Smooth muscle cell (in vitro differentiated cells): ENCODE results near the gene PMFBP1. TPM values are rescaled to one million over a fixed set of nuclear protein-coding genes. Genes with fewer than 3 reads are reported as not detected.
A peak's percentile ranks its signal among the peaks of the same experiment; 100 is the strongest.

Experiments
- DNase-seq: peaks from one replicate; lab custom pipeline; 2025; ENCODE audit not compliant: unreplicated experiment; lab: John Stamatoyannopoulos, UW
- H2AFZ ChIP-seq: fragments of 200-600 bp; sonication (generic); 2 replicates; pipeline ENCODE4 v1.6.0; 2016; ENCODE audit warnings: antibody characterized with exemption, low read depth, mild to moderate bottlenecking
- H3F3A ChIP-seq: fragments of 200-600 bp; sonication (generic); 2 replicates; pipeline ENCODE4 v1.6.0; 2017; ENCODE audit warnings: antibody characterized with exemption, low read depth
- H3K27ac ChIP-seq: fragments of 200-600 bp; sonication (generic); 2 replicates; pipeline ENCODE4 v1.5.1; 2016; ENCODE audit warnings: low read depth, mild to moderate bottlenecking
- H3K27me3 ChIP-seq: fragments of 200-600 bp; sonication (generic); 2 replicates; pipeline ENCODE4 v1.6.1; 2016; ENCODE audit warnings: low read depth, mild to moderate bottlenecking
- H3K36me3 ChIP-seq: fragments of 200-600 bp; sonication (generic); 2 replicates; pipeline ENCODE4 v1.5.1; 2016; ENCODE audit warnings: low read depth
- H3K4me1 ChIP-seq: fragments of 200-600 bp; sonication (generic); 2 replicates; pipeline ENCODE4 v1.5.1; 2016; ENCODE audit warnings: low read depth
- H3K4me2 ChIP-seq: fragments of 200-600 bp; sonication (generic); 2 replicates; pipeline ENCODE4 v1.6.0; 2016; ENCODE audit warnings: mild to moderate bottlenecking
- H3K4me3 ChIP-seq: fragments of 200-600 bp; sonication (generic); 2 replicates; pipeline ENCODE4 v1.5.1; 2016; ENCODE audit warnings: mild to moderate bottlenecking
- H3K79me2 ChIP-seq: fragments of 200-600 bp; sonication (generic); 2 replicates; pipeline ENCODE4 v1.6.0; 2016; ENCODE audit warnings: low read depth, mild to moderate bottlenecking
- H3K9ac ChIP-seq: fragments of 200-600 bp; sonication (generic); 2 replicates; pipeline ENCODE4 v1.6.0; 2016; ENCODE audit warnings: low read depth
- H3K9me3 ChIP-seq: fragments of 200-600 bp; sonication (generic); replicated peaks from 2 replicates; pipeline ENCODE4 v1.5.1; 2016; ENCODE audit warnings: low read depth
- H4K20me1 ChIP-seq: fragments of 200-600 bp; sonication (generic); 2 replicates; pipeline ENCODE4 v1.6.0; 2016; ENCODE audit warnings: low read depth
- CTCF ChIP-seq: fragments of 200-600 bp; sonication (generic); IDR thresholded peaks from 2 replicates; pipeline ENCODE4 v1.5.1; 2017; ENCODE audit warnings: borderline replicate concordance, mild to moderate bottlenecking, antibody characterized with exemption; ENCODE audit not compliant: insufficient read depth, poor library complexity, severe bottlenecking
- WGBS: methylation state at CpG from one replicate; pipeline ENCODE4 v1.1.7; 2016; ENCODE audit warnings: low lambda C conversion rate; 5-methylcytosine and 5-hydroxymethylcytosine counted together
- polyA plus RNA-seq: library from polyadenylated mRNA; unstranded; fragments of >200 nt; fragmentation: Nextera tagmentation; extraction: Ambion mirVana; gene quantifications from 2 replicates; pipeline ENCODE4 v1.2.1, GENCODE V29; 2016
- total RNA-seq: library from RNA; depleted of rRNA; stranded (reverse); fragments of >200 nt; gene quantifications from 2 replicates; pipeline ENCODE4 v1.2.3, GENCODE V29; 2014

Gene PMFBP1
- total and polyA plus RNA-seq, 2 experiments from 2014 or later = 0.31 to 0.80 TPM

DNA sequence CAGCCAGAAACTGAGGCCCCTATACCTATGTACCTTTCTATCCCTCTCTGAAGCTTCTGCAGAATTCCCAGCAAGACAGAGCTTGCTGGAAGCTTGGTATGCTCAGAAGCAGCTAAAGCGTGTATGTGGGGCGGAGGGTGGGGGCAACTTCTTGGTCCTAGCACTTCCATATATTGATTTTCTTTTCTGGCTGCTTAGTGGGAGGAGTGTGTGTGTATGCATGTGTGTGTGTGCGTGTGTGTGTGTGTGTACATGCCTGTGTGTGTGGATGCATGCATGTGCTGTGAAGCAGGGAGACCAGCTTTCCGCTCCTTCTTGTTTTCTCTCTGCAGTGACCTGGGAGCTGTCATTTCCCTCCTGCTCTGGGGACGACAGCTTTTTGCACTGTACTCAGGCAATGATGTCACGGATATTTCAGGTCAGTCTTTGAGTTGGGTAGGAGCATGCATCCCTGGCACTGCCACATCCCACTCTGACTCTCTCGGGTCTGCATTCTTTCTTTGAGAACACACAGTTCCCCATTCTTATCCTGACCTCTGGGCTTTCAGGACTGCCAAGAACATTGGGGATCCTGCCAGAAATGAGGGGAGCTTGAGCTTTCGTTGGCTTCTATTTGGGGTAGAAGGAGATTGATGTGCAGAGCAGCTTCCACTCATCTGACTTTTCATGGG is 98.3 kb downstream of the PMFBP1 start:
- Histone ChIP-seq H3K9ac (no peak overlapping the region), H2AFZ (no peak overlapping the region)

DNA sequence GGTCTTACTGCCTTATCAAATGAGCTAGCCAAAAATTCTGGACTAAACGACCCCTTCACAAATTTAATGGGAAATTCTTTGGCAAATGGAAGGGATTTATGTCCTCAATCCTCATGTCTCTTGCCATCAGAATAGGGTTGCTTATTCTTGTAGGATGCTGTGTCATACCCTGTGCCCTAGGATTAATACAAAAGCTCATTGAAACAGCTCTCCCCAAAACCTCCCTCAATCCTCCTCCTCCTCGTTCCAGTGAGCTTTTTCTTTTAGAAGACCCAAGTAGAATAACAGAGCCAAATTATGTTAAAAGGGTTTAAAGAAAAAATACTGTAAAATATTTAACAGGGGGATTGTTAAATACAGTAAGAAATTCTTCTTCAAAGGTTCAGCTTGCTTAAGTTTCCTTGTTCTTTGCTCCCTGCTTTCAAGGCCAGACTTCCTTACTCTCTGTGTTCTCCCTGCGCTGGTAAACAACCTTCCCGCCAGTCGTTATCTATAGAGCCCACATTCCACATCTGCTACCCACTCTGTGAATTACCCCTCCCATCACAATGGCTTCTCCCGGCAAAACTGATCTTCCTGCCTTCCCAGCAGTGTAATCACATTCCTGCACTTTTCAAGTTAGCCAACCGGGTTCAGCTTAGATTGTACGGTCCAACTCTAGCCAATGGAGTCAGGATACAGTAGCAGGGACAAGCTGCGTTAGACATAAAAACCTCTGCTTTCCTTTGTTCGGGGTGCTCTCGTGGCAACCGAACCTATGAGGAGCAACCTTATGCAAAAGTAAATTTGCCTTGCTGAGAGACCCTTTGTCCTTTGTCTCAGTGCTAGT is 99.2 kb downstream of the PMFBP1 start:
- H3K36me3 ChIP-seq = no peaks in the 10 kb centered on the region
- H3K79me2 ChIP-seq = no peaks in the 10 kb centered on the region
- no peak for TF ChIP-seq CTCF
- no peaks in the 10 kb centered on the region for H3K27me3 ChIP-seq
- no peak overlapping the region for H3K9ac ChIP-seq
- H3K9me3 ChIP-seq = no peaks in the 10 kb centered on the region
- H2AFZ ChIP-seq = peak overlapping the region; percentile 86
- H3K4me2 ChIP-seq = peak overlapping the region; percentile 61
- DNase-seq = no peak
- 40% methylated on average over 12 of the region's 12 CpGs for WGBS
- H3K4me1 ChIP-seq = peaks cover 9% of the 10 kb centered on the region
- no peaks in the 10 kb centered on the region for H4K20me1 ChIP-seq
- H3F3A ChIP-seq = no peaks in the 10 kb centered on the region
- H3K27ac ChIP-seq = peak overlapping the region; percentile 4
- peak overlapping the region; percentile 31 for H3K4me3 ChIP-seq

More for the DNA sequence above, 98.3 kb downstream of the PMFBP1 start:
- TF ChIP-seq CTCF = no peak
- no peak for DNase-seq
- Histone ChIP-seq H3K4me2 (no peak overlapping the region), H3F3A (no peaks in the 10 kb centered on the region), H3K4me3 (no peak overlapping the region), H3K9me3 (no peaks in the 10 kb centered on the region), H3K4me1 (peaks cover 9% of the 10 kb centered on the region), H3K36me3 (no peaks in the 10 kb centered on the region), H3K79me2 (no peaks in the 10 kb centered on the region), H3K27ac (no peak overlapping the region), H4K20me1 (no peaks in the 10 kb centered on the region), H3K27me3 (no peaks in the 10 kb centered on the region)
- 91% methylated on average over 8 of the region's 8 CpGs for WGBS

Other genes starting within 250 kb of the PMFBP1 start
- 0.09 TPM in 1 of 2 replicates, not detected in the other for gene PKD1L3, start 171.8 kb downstream of the PMFBP1 start, total RNA-seq
- gene PKD1L3, start 171.8 kb downstream of the PMFBP1 start, polyA plus RNA-seq = 0.09 TPM in 1 of 2 replicates, not detected in the other
- gene DHODH, start 163.4 kb downstream of the PMFBP1 start, total RNA-seq = 5.0 and 5.1 TPM in 2 replicates
- 5.7 and 6.2 TPM in 2 replicates for gene DHODH, start 163.4 kb downstream of the PMFBP1 start, polyA plus RNA-seq
- not detected in 2 replicates for gene HP, start 117.7 kb downstream of the PMFBP1 start, total RNA-seq
- 0.33 and 0.52 TPM in 2 replicates for gene HP, start 117.7 kb downstream of the PMFBP1 start, polyA plus RNA-seq
- gene HPR, start 108.9 kb downstream of the PMFBP1 start, total RNA-seq = 0.18 TPM in 1 of 2 replicates, not detected in the other
- not detected in 2 replicates for gene HPR, start 108.9 kb downstream of the PMFBP1 start, polyA plus RNA-seq
- gene TXNL4B, start 78.5 kb downstream of the PMFBP1 start, total RNA-seq = 6.4 and 8.4 TPM in 2 replicates
- gene TXNL4B, start 78.5 kb downstream of the PMFBP1 start, polyA plus RNA-seq = 10.5 and 11.0 TPM in 2 replicates
- gene DHX38, start 78.3 kb downstream of the PMFBP1 start, total RNA-seq = 30.8 and 35.6 TPM in 2 replicates
- 45.4 and 67.2 TPM in 2 replicates for gene DHX38, start 78.3 kb downstream of the PMFBP1 start, polyA plus RNA-seq